ENCODE results near the gene RASL10A. TPM values are rescaled to one million over a fixed set of nuclear protein-coding genes. Genes with fewer than 3 reads are reported as not detected.
A peak's percentile ranks its signal among the peaks of the same experiment; 100 is the strongest.
"Not testable (repeated sequence)": the region's sequence is repeated elsewhere in the genome, so short reads cannot be mapped to it uniquely, and the experiment has no call there.

RASL10A gene
- total and polyA plus RNA-seq, 4 donors: 2.1 to 6.6 (median 3.8) TPM

DNA sequence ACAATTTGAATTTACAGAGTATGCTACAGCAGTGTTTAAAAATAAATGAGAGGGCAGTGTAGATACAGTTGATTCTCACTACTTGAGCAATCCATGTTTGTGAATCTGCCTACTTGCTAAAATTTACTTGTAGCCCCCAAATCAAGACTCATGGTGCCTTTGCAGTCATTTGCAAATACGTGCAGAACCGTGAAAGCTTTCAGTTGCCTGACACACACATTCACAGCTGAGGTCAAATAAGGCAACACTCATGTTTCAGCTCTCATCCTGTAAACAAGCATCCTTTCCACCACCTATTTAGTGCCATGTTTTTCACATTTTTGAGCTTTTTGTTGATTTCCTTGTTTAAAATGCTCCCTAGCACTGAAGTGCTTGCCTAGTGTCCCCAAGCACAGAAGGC lies 32.5 kb upstream of the RASL10A start:
- H3K27ac ChIP-seq (ENCODE audit: low read depth, low read length): no peak overlapping the region
- WGBS (ENCODE audit: insufficient coverage): 73% methylated on average over 2 of the region's 2 CpGs
- H3K9me3 ChIP-seq (ENCODE audit: control insufficient read depth, insufficient read depth, low read length): no peaks in the 10 kb centered on the region
- peaks cover 40% of the 10 kb centered on the region for H3K4me1 ChIP-seq (ENCODE audit: control insufficient read depth, insufficient read depth, low read length)
- no peaks in the 10 kb centered on the region for H3K27me3 ChIP-seq (ENCODE audit: control insufficient read depth, insufficient read depth, low read length)
- peaks cover 67% of the 10 kb centered on the region for H3K36me3 ChIP-seq (ENCODE audit: control insufficient read depth, insufficient read depth, low read length)
- H3K4me3 ChIP-seq (ENCODE audit: low read depth, low read length): no peak overlapping the region
- DNase-seq (ENCODE audit: low read depth in 4 of 6, low spot score in 6 of 6): no peak

DNA sequence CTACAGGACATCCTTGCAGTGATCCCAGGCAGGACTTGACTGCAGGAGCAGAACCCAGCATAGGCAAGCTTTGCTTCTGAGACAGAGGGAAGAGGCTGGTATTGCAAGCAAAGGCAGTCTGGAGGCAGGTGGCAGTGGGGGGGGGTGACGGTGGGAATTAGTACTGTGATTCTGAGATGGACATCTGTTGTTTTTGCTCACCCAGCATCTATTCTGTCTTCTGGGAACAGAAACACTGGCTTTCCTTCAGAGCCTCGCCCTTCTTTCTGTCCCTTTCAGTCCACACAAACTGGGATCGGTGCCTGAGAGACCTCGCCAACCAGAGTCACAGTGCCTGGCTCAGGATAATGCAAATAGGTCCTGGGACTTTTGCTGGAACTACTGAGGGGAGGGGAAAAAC lies 31.2 kb upstream of the RASL10A start:
- Histone ChIP-seq H3K36me3 (ENCODE audit: control insufficient read depth, insufficient read depth, low read length) (peaks cover 69% of the 10 kb centered on the region), H3K4me1 (ENCODE audit: control insufficient read depth, insufficient read depth, low read length) (peaks cover 45% of the 10 kb centered on the region), H3K9me3 (ENCODE audit: control insufficient read depth, insufficient read depth, low read length) (no peaks in the 10 kb centered on the region), H3K4me3 (ENCODE audit: low read depth, low read length) (no peak overlapping the region), H3K27me3 (ENCODE audit: control insufficient read depth, insufficient read depth, low read length) (no peaks in the 10 kb centered on the region), H3K27ac (ENCODE audit: low read depth, low read length) (peak overlapping the region; percentile 86)
- no CpG with 5 or more reads among the region's 4 CpGs for WGBS (ENCODE audit: insufficient coverage)
- peak in 4 of 6 donors; percentile 53 to 94 (median 64) for DNase-seq (ENCODE audit: low read depth in 4 of 6, low spot score in 6 of 6)

DNA sequence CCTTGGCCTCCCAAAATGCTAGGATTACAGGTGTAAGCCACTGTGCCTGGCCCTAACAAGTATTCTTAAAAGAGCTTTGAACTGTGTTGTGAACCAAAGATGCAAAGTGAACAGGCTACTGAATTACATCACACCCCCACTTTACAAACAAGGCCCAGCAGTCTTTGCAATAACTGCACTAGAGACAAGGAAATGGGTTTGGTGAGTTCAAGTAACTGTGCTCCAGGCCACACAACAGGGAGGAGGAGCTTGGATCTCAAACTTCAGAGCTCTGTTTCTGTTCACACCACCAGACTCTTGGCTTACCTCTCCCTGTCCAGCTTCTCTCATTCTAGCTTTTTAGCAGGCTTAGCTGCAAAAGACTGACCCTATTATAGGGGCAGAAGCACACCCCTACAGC lies 30.4 kb upstream of the RASL10A start:
- Histone ChIP-seq H3K4me3 (ENCODE audit: low read depth, low read length) (no peak overlapping the region), H3K36me3 (ENCODE audit: control insufficient read depth, insufficient read depth, low read length) (peaks cover 69% of the 10 kb centered on the region), H3K27me3 (ENCODE audit: control insufficient read depth, insufficient read depth, low read length) (no peaks in the 10 kb centered on the region), H3K4me1 (ENCODE audit: control insufficient read depth, insufficient read depth, low read length) (peaks cover 45% of the 10 kb centered on the region), H3K27ac (ENCODE audit: low read depth, low read length) (peak overlapping the region; percentile 86), H3K9me3 (ENCODE audit: control insufficient read depth, insufficient read depth, low read length) (no peaks in the 10 kb centered on the region)
- peak in 1 of 6 donors; percentile 57 for DNase-seq (ENCODE audit: low read depth in 4 of 6, low spot score in 6 of 6)

DNA sequence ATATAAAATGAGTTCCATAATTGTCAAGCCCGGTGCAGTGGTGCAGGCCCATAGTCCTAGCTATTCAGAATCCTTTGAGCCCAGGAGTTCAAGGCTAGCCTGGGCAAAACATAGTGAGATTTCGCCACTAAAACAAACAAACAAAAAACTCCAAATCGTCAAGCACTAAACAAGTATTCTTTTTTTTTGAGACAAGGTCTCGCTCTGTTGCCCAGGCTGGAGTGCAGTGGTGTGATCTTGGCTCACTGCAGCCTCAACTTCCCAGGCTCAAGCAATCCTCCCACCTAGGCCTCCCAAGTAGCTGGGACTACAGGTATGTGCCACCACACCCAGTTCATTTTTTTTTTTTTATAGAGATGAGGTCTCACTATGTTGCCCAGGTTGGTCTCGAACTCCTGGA lies 29.4 kb upstream of the RASL10A start:
- DNase-seq (ENCODE audit: low read depth in 4 of 6, low spot score in 6 of 6); H3K27me3 ChIP-seq (ENCODE audit: control insufficient read depth, insufficient read depth, low read length); H3K4me3 ChIP-seq (ENCODE audit: low read depth, low read length); H3K27ac ChIP-seq (ENCODE audit: low read depth, low read length); H3K9me3 ChIP-seq (ENCODE audit: control insufficient read depth, insufficient read depth, low read length): not testable (repeated sequence)
- WGBS (ENCODE audit: insufficient coverage): 100% methylated on average over 1 of the region's 5 CpGs
- peaks cover 69% of the 10 kb centered on the region for H3K36me3 ChIP-seq (ENCODE audit: control insufficient read depth, insufficient read depth, low read length)
- peaks cover 45% of the 10 kb centered on the region for H3K4me1 ChIP-seq (ENCODE audit: control insufficient read depth, insufficient read depth, low read length)

DNA sequence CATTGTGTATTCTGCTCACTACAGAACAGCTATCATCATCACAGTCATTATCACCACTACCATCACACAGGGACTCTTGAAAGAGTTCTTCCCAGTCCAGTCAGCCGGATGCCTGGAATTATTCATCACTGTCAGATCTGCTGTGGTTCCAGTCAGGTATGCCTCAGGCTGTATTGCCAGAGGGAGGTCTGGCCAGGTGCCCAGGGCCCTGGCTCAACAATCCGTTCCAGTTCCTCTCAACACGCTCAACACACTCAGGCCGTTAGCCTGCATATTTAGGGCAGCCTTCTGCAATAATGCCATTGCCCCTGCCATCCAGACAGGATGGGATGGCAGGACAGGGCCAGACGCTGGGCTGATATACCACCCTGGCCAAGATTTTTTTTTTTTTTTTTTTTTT lies 28.6 kb upstream of the RASL10A start:
- DNase-seq (ENCODE audit: low read depth in 4 of 6, low spot score in 6 of 6): peak in 5 of 6 donors; percentile 24 to 88 (median 58)
- Histone ChIP-seq H3K36me3 (ENCODE audit: control insufficient read depth, insufficient read depth, low read length) (peaks cover 69% of the 10 kb centered on the region), H3K9me3 (ENCODE audit: control insufficient read depth, insufficient read depth, low read length) (no peaks in the 10 kb centered on the region), H3K27me3 (ENCODE audit: control insufficient read depth, insufficient read depth, low read length) (no peaks in the 10 kb centered on the region), H3K4me1 (ENCODE audit: control insufficient read depth, insufficient read depth, low read length) (peaks cover 45% of the 10 kb centered on the region), H3K27ac (ENCODE audit: low read depth, low read length) (no peak overlapping the region), H3K4me3 (ENCODE audit: low read depth, low read length) (no peak overlapping the region)
- WGBS (ENCODE audit: insufficient coverage): 5% methylated on average over 4 of the region's 5 CpGs

DNA sequence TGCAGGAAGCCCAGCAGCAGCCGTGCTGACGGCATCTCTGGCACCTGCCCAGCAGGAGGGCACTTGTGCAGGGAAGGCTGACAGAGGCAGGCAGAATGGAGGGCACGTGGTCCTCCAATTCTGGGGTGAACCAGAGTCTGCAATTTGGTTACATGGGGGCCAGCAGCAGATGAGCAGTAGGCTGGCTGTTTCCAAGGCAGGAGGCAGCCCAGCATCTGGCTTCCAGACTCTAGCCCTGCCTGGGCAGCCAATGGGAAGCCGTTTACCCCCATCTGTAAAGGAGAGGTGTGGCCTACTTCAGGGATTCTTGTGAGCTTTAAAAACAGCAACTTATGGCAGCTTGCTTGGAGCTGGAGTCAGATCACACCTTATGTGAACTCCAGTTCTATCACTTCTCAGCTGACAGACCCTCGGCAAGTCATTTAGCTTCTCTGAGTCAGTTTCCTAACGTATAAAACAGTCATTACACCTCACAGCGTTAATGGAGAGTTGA lies 27.9 kb upstream of the RASL10A start:
- H3K9me3 ChIP-seq (ENCODE audit: control insufficient read depth, insufficient read depth, low read length): no peaks in the 10 kb centered on the region
- H3K4me3 ChIP-seq (ENCODE audit: low read depth, low read length): no peak overlapping the region
- peaks cover 71% of the 10 kb centered on the region for H3K36me3 ChIP-seq (ENCODE audit: control insufficient read depth, insufficient read depth, low read length)
- H3K4me1 ChIP-seq (ENCODE audit: control insufficient read depth, insufficient read depth, low read length): peaks cover 45% of the 10 kb centered on the region
- peak in 2 of 6 donors; percentile 47 for DNase-seq (ENCODE audit: low read depth in 4 of 6, low spot score in 6 of 6)
- H3K27me3 ChIP-seq (ENCODE audit: control insufficient read depth, insufficient read depth, low read length): no peaks in the 10 kb centered on the region
- whole genome bisulfite sequencing (ENCODE audit: insufficient coverage): 37% methylated on average over 4 of the region's 7 CpGs
- peak overlapping the region; percentile 47 for H3K27ac ChIP-seq (ENCODE audit: low read depth, low read length)

DNA sequence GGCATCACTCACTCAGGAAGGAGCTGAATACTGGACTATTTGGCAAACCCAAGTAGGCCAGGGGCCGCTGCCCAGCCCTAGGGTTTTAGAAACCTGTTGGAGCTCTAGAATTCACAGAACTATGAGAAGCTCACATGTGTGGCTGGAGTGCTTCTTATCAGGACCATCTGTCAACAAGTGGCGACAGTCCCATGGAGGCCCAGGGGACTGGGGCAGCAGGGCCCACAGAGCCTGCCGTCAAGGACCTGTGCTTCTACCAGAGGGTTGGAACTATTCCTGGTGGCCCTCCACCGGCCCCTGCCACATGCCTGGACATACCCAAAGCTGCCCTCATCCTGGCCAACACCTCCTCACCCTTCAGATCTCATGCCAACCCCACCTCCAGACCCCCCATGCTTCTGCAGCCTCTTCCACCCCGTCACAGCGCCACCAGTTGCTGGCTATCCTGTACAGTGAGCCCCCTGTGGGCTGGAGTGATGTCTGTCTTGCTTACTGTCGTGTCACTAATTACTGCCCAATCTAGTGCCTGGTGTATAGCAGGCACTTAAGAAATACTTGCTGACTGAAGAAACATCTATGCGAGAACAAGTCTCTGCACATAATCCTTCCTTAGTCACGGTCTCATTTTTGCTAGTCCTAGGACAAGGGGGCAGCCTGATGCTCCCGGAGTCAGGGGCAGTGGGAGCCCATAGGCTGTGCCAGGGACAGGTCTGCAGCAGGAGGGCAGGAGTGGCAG lies 27.2 kb upstream of the RASL10A start:
- 86% methylated on average over 10 of the region's 10 CpGs for WGBS (ENCODE audit: insufficient coverage)
- Histone ChIP-seq H3K4me3 (ENCODE audit: low read depth, low read length) (no peak overlapping the region), H3K27me3 (ENCODE audit: control insufficient read depth, insufficient read depth, low read length) (no peaks in the 10 kb centered on the region), H3K36me3 (ENCODE audit: control insufficient read depth, insufficient read depth, low read length) (peaks cover 75% of the 10 kb centered on the region), H3K9me3 (ENCODE audit: control insufficient read depth, insufficient read depth, low read length) (no peaks in the 10 kb centered on the region), H3K27ac (ENCODE audit: low read depth, low read length) (peak overlapping the region; percentile 47), H3K4me1 (ENCODE audit: control insufficient read depth, insufficient read depth, low read length) (peaks cover 46% of the 10 kb centered on the region)
- no peak for DNase-seq (ENCODE audit: low read depth in 4 of 6, low spot score in 6 of 6)

DNA sequence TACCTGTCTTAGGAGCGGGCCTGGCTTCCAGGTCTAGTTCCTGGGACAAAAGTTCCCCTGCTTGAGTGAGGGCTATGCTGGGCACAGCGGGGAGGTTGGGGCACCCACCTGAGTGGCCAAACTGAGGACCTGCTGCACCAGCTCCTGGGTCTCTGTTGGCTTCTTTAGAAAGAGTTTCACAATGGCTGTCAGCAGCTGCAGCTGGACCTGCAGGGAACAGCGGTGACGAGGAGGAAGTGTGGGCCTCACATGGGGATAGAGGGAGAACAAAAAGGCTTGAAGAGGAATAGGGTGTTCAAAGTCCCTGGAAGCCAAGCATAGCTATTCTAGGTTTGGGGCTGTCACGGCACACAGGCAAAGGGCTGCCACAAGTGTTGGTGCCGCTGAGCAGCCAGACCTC lies 26.7 kb upstream of the RASL10A start:
- WGBS (ENCODE audit: insufficient coverage): 95% methylated on average over 6 of the region's 6 CpGs
- H3K4me1 ChIP-seq (ENCODE audit: control insufficient read depth, insufficient read depth, low read length): peaks cover 51% of the 10 kb centered on the region
- H3K36me3 ChIP-seq (ENCODE audit: control insufficient read depth, insufficient read depth, low read length): peaks cover 78% of the 10 kb centered on the region
- H3K9me3 ChIP-seq (ENCODE audit: control insufficient read depth, insufficient read depth, low read length): no peaks in the 10 kb centered on the region
- no peak overlapping the region for H3K27ac ChIP-seq (ENCODE audit: low read depth, low read length)
- DNase-seq (ENCODE audit: low read depth in 4 of 6, low spot score in 6 of 6): no peak
- no peaks in the 10 kb centered on the region for H3K27me3 ChIP-seq (ENCODE audit: control insufficient read depth, insufficient read depth, low read length)
- no peak overlapping the region for H3K4me3 ChIP-seq (ENCODE audit: low read depth, low read length)

DNA sequence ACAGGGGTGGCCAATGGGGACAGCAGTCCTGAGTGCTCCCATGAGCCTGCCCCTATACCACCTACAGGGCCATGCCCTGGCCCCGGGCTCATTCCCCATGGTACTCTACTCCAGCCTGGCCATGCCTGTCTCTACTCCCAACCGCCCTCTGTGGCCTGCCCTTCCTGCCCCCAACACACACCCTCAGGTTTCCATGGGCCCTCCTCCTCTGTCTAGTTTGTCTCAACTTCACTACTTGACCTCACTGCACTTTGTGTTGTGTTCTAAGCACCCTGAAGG lies 26.3 kb upstream of the RASL10A start:
- no peak overlapping the region for H3K4me3 ChIP-seq (ENCODE audit: low read depth, low read length)
- 94% methylated on average over 2 of the region's 2 CpGs for WGBS (ENCODE audit: insufficient coverage)
- DNase-seq (ENCODE audit: low read depth in 4 of 6, low spot score in 6 of 6): no peak
- H3K27ac ChIP-seq (ENCODE audit: low read depth, low read length): no peak overlapping the region
- H3K27me3 ChIP-seq (ENCODE audit: control insufficient read depth, insufficient read depth, low read length): no peaks in the 10 kb centered on the region
- no peaks in the 10 kb centered on the region for H3K9me3 ChIP-seq (ENCODE audit: control insufficient read depth, insufficient read depth, low read length)
- peaks cover 79% of the 10 kb centered on the region for H3K36me3 ChIP-seq (ENCODE audit: control insufficient read depth, insufficient read depth, low read length)
- H3K4me1 ChIP-seq (ENCODE audit: control insufficient read depth, insufficient read depth, low read length): peaks cover 48% of the 10 kb centered on the region

DNA sequence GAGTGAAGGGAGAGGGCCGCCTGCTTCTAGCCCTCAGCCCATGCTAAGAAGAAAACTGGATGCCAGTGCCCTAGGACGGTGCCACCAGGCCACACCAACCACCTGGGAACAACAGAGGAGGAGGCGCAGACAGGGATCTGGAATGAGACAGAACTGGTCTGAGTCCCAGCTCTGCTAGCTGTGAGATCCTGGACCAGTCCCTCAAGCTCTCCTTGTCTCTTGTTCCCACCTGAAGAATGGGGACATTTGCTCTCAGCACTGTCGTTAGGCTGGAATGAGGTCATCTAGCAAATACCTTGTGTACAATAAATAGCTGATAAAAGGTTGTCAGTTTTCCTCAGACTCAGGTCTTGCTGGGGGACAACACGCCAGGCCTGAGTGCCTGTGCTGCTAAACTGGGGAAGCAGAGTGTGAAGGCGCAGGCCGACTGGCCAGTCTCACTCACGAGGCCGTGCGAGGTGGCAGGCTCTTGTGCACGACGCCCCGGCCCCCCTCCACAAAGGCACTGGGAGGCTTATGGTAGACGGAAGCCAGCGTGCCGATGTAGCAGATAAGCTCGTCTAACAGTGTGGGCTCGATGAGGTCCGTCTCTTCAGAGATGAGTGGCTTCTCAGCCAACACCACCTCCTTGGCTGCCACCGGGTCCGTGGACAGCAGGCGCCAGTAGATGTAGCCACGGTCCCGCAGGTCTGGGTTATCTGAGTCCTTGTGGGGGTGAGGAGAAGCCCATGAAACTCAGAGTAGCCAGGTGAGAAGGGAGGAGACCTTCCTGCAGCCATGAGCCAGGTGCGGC lies 25.8 kb upstream of the RASL10A start:
- Histone ChIP-seq H3K4me3 (ENCODE audit: low read depth, low read length) (no peak overlapping the region), H3K27me3 (ENCODE audit: control insufficient read depth, insufficient read depth, low read length) (no peaks in the 10 kb centered on the region), H3K36me3 (ENCODE audit: control insufficient read depth, insufficient read depth, low read length) (peaks cover 79% of the 10 kb centered on the region), H3K9me3 (ENCODE audit: control insufficient read depth, insufficient read depth, low read length) (no peaks in the 10 kb centered on the region), H3K4me1 (ENCODE audit: control insufficient read depth, insufficient read depth, low read length) (peaks cover 43% of the 10 kb centered on the region), H3K27ac (ENCODE audit: low read depth, low read length) (no peak overlapping the region)
- no peak for DNase-seq (ENCODE audit: low read depth in 4 of 6, low spot score in 6 of 6)
- 98% methylated on average over 19 of the region's 25 CpGs for WGBS (ENCODE audit: insufficient coverage)
